GM23338 (cell line): ENCODE measurements around the gene PGS1. TPM values are rescaled to one million over a fixed set of nuclear protein-coding genes. Genes with fewer than 3 reads are reported as not detected.

Experiments used
- ATAC-seq: fragments of 200-7000 bp; cut with Tn5 transposase; 3 replicates; pipeline ENCODE4 v1.9.1; 2020
- DNase-seq: peaks from one replicate; pipeline ENCODE4 v3.0.0-alpha.2; 2015; ENCODE audit warnings: low spot score
- H2AFZ ChIP-seq: fragments of 200-600 bp; sonication (generic); 2 replicates; pipeline ENCODE4 v1.8.0; 2016; ENCODE audit warnings: antibody characterized with exemption, mild to moderate bottlenecking, moderate library complexity
- H3F3A ChIP-seq: fragments of 200-600 bp; sonication (generic); replicated peaks from 2 replicates; pipeline ENCODE4 v1.8.0; 2017; ENCODE audit warnings: antibody characterized with exemption, mixed run types, low read depth
- H3K27ac ChIP-seq: fragments of 200-600 bp; sonication (generic); 2 replicates; pipeline ENCODE4 v1.6.1; 2016; ENCODE audit warnings: low read depth
- H3K27me3 ChIP-seq: fragments of 200-600 bp; sonication (generic); 2 replicates; pipeline ENCODE4 v1.8.0; 2016; ENCODE audit warnings: mild to moderate bottlenecking, mixed run types, moderate library complexity; ENCODE audit not compliant: insufficient read depth
- H3K36me3 ChIP-seq: fragments of 200-600 bp; sonication (generic); 2 replicates; pipeline ENCODE4 v1.8.0; 2016; ENCODE audit warnings: mild to moderate bottlenecking; ENCODE audit not compliant: insufficient read depth
- H3K4me1 ChIP-seq: fragments of 200-600 bp; sonication (generic); 2 replicates; pipeline ENCODE4 v1.8.0; 2016; ENCODE audit warnings: mild to moderate bottlenecking, moderate library complexity; ENCODE audit not compliant: insufficient read depth
- H3K4me2 ChIP-seq: fragments of 200-600 bp; sonication (generic); 2 replicates; pipeline ENCODE4 v1.7.1; 2017; ENCODE audit warnings: mixed run types
- H3K4me3 ChIP-seq: fragments of 200-600 bp; sonication (generic); 2 replicates; pipeline ENCODE4 v1.6.1; 2016; ENCODE audit warnings: mixed run types
- H3K79me2 ChIP-seq: fragments of 200-600 bp; sonication (generic); replicated peaks from 2 replicates; pipeline ENCODE4 v1.8.0; 2017; ENCODE audit warnings: mild to moderate bottlenecking; ENCODE audit not compliant: insufficient read depth
- H3K9me2 ChIP-seq: fragments of 200-600 bp; sonication (generic); 2 replicates; pipeline ENCODE4 v1.8.0; 2017; ENCODE audit not compliant: insufficient read depth
- H4K20me1 ChIP-seq: fragments of 200-600 bp; sonication (generic); replicated peaks from 2 replicates; pipeline ENCODE4 v1.8.0; 2017; ENCODE audit warnings: mild to moderate bottlenecking; ENCODE audit not compliant: insufficient read depth
- H3K27ac Mint-ChIP-seq: 2 replicates; pipeline ENCODE4 v1.8.0; 2020; ENCODE audit warnings: inconsistent platforms, mild to moderate bottlenecking, moderate library complexity, mixed read lengths
- H3K27me3 Mint-ChIP-seq: 3 replicates; pipeline ENCODE4 v1.8.0; 2022; ENCODE audit warnings: low read depth, mild to moderate bottlenecking, moderate library complexity, mixed read lengths, inconsistent platforms; ENCODE audit not compliant: insufficient read depth, poor library complexity
- H3K36me3 Mint-ChIP-seq: 3 replicates; pipeline ENCODE4 v1.8.0; 2021; ENCODE audit warnings: low read depth, mild to moderate bottlenecking, inconsistent platforms, moderate library complexity, mixed read lengths
- H3K4me1 Mint-ChIP-seq: 3 replicates; pipeline ENCODE4 v1.8.0; 2020; ENCODE audit warnings: mild to moderate bottlenecking, inconsistent platforms, mixed read lengths
- H3K4me3 Mint-ChIP-seq: 3 replicates; pipeline ENCODE4 v1.8.0; 2021; ENCODE audit warnings: moderate library complexity, mild to moderate bottlenecking, inconsistent platforms, mixed read lengths
- H3K9me3 Mint-ChIP-seq: 3 replicates; pipeline ENCODE4 v1.8.0; 2020; ENCODE audit warnings: moderate library complexity, mild to moderate bottlenecking, inconsistent platforms, mixed read lengths
- CREB1 ChIP-seq: fragments of 250-450 bp; sonication (Bioruptor Pico); IDR thresholded peaks from 2 replicates; pipeline ENCODE4 v1.5.0; 2020; ENCODE audit warnings: low read depth, mild to moderate bottlenecking, moderate library complexity
- EZH2 ChIP-seq: fragments of 200-600 bp; sonication (generic); IDR thresholded peaks from one replicate; pipeline ENCODE4 v1.8.0; 2017; ENCODE audit warnings: antibody characterized with exemption, mild to moderate bottlenecking, low read depth; ENCODE audit not compliant: unreplicated experiment
- EZH2phosphoT487 ChIP-seq: fragments of 200-600 bp; sonication (generic); IDR thresholded peaks from one replicate; pipeline ENCODE4 v1.8.1; 2018; ENCODE audit warnings: antibody characterized with exemption; ENCODE audit not compliant: unreplicated experiment
- JUNB ChIP-seq: IDR thresholded peaks from one replicate; pipeline ENCODE4 v1.6.1; 2016; ENCODE audit warnings: antibody characterized with exemption; ENCODE audit not compliant: unreplicated experiment
- NANOG ChIP-seq: IDR thresholded peaks from 2 replicates; pipeline ENCODE4 v1.6.1; 2016; ENCODE audit warnings: antibody characterized with exemption, borderline replicate concordance
- POLR2AphosphoS5 ChIP-seq: IDR thresholded peaks from 2 replicates; pipeline ENCODE4 v1.6.1; 2016; ENCODE audit warnings: antibody characterized with exemption, low read depth
- STAT1 ChIP-seq: IDR thresholded peaks from one replicate; pipeline ENCODE4 v1.6.1; 2016; ENCODE audit warnings: antibody characterized with exemption; ENCODE audit not compliant: unreplicated experiment
- ZNF114 ChIP-seq: fragments of 250-450 bp; sonication (Bioruptor Pico); IDR thresholded peaks from 2 replicates; pipeline ENCODE4 v1.5.0; 2020; ENCODE audit warnings: mild to moderate bottlenecking, moderate library complexity
- ZNF331 ChIP-seq: fragments of 250-450 bp; sonication (Bioruptor Pico); IDR thresholded peaks from 2 replicates; pipeline ENCODE4 v1.5.0; 2020; ENCODE audit warnings: low read depth, mild to moderate bottlenecking, moderate library complexity
- polyA plus RNA-seq: library from polyadenylated mRNA; unstranded; fragments of >200 nt; fragmentation: Nextera tagmentation; extraction: Ambion mirVana; gene quantifications from 2 replicates; pipeline ENCODE4 v1.2.1, GENCODE V29; 2016
- total RNA-seq: library from RNA; depleted of rRNA; stranded (reverse); fragments of >200 nt; shearing (Covaris generic); gene quantifications from 2 replicates; pipeline ENCODE4 v1.2.3, GENCODE V29; 2014
- TF ChIP-seq, protein P1 (sequence below), 2 experiments: fragments of 200-600 bp in 1 of 2; sonication (generic) in 1 of 2; conservative IDR thresholded peaks; 2 replicates each; pipeline versions ENCODE4 v1.5.1 to v1.6.1; 2016 to 2017; ENCODE audit warnings: antibody characterized with exemption in 2 of 2, low read depth in 2 of 2, mild to moderate bottlenecking in 2 of 2, moderate library complexity in 1 of 2
- TF ChIP-seq, protein P2 (sequence below): IDR thresholded peaks from 2 replicates; pipeline ENCODE4 v1.6.1; 2016; ENCODE audit warnings: antibody characterized with exemption
- TF ChIP-seq, protein P3 (sequence below): IDR thresholded peaks from one replicate; pipeline ENCODE4 v1.6.1; 2018; ENCODE audit warnings: antibody characterized with exemption; ENCODE audit not compliant: unreplicated experiment

Gene PGS1
- total and polyA plus RNA-seq, 2 experiments from 2014 or later = 43.9 to 67.1 TPM

DNA sequence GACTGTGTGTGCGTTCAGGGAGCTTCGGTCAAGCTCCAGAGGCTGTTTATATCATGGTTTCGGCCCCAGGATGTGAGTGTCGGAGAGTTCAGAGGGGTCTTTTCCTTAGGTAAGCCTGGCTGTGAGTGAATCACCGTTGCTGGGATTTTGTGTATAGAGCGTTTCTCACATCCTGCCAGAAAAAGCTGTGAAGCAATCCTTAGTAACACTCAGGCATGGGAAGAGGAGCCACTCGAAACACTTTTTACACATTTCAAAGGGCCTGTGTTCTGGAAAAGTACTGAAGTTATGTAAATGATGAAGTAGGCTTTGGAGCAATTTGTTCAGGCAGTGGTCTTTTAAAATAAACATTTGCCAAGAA is 662 bp downstream of the PGS1 start (continued):
- TF ChIP-seq EZH2 = no peak
- no peak for TF ChIP-seq NANOG
- TF ChIP-seq, protein P1, sequence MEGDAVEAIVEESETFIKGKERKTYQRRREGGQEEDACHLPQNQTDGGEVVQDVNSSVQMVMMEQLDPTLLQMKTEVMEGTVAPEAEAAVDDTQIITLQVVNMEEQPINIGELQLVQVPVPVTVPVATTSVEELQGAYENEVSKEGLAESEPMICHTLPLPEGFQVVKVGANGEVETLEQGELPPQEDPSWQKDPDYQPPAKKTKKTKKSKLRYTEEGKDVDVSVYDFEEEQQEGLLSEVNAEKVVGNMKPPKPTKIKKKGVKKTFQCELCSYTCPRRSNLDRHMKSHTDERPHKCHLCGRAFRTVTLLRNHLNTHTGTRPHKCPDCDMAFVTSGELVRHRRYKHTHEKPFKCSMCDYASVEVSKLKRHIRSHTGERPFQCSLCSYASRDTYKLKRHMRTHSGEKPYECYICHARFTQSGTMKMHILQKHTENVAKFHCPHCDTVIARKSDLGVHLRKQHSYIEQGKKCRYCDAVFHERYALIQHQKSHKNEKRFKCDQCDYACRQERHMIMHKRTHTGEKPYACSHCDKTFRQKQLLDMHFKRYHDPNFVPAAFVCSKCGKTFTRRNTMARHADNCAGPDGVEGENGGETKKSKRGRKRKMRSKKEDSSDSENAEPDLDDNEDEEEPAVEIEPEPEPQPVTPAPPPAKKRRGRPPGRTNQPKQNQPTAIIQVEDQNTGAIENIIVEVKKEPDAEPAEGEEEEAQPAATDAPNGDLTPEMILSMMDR (conservative IDR thresholded peaks at IDR 0.05; ENCODE audit: low read depth in 2 of 2) = no peak
- no peak for TF ChIP-seq POLR2AphosphoS5
- TF ChIP-seq EZH2phosphoT487 = no peak

DNA sequence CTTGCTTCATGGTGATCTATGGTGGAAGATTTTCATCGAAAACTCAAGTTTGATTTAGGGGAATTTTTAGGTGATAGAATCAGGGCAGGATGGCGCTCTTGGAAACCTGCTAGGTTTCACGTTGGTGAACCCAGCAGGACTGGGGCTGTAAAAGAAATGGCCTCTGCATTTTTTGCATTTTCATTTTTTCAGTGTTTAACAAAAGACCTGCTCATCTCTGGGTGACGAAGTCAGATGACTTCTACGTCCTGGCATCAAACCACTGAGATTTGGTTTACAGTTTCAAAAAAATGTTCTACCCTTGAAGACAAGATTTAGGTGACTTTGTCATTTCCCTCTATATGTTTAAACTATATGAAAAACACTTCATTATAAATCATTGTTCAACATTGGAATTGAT is 1.9 kb downstream of the PGS1 start:
- Histone ChIP-seq H3F3A (peaks cover 24% of the 10 kb centered on the region), H2AFZ (no peak overlapping the region), H3K9me2 (no peaks in the 10 kb centered on the region), H3K4me3 (peak overlapping the region; percentile 100; the same call in 1 of the 2 replicates), H4K20me1 (peaks cover 57% of the 10 kb centered on the region), H3K27me3 (no peaks in the 10 kb centered on the region), H3K4me1 (peaks cover 59% of the 10 kb centered on the region), H3K27ac (peak overlapping the region; percentile 85), H3K79me2 (peaks cover 68% of the 10 kb centered on the region), H3K36me3 (no peaks in the 10 kb centered on the region; the same call in 1 of the 2 replicates), H3K4me2 (peak overlapping the region; percentile 90; the same call in 1 of the 2 replicates)
- Mint-ChIP-seq H3K9me3 (no peaks in the 10 kb centered on the region), H3K27me3 (peaks cover 5% of the 10 kb centered on the region), H3K4me1 (peaks cover 63% of the 10 kb centered on the region), H3K27ac (peak overlapping the region; percentile 24; the same call in 1 of the 2 replicates), H3K36me3 (peaks cover 16% of the 10 kb centered on the region), H3K4me3 (peak overlapping the region; percentile 99)
- DNase-seq (no peak), ATAC-seq (no peak)
- TF ChIP-seq ZNF331 (no peak), ZNF114 (no peak), CREB1 (CRISPR knock-in tag) (no peak), POLR2AphosphoS5 (no peak), STAT1 (no peak), EZH2phosphoT487 (no peak), JUNB (no peak), EZH2 (no peak), NANOG (no peak)
- TF ChIP-seq, protein P1 (conservative IDR thresholded peaks at IDR 0.05; ENCODE audit: low read depth in 2 of 2) = no peak
- TF ChIP-seq, protein P2, sequence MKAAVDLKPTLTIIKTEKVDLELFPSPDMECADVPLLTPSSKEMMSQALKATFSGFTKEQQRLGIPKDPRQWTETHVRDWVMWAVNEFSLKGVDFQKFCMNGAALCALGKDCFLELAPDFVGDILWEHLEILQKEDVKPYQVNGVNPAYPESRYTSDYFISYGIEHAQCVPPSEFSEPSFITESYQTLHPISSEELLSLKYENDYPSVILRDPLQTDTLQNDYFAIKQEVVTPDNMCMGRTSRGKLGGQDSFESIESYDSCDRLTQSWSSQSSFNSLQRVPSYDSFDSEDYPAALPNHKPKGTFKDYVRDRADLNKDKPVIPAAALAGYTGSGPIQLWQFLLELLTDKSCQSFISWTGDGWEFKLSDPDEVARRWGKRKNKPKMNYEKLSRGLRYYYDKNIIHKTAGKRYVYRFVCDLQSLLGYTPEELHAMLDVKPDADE = no peak
- TF ChIP-seq, protein P3, sequence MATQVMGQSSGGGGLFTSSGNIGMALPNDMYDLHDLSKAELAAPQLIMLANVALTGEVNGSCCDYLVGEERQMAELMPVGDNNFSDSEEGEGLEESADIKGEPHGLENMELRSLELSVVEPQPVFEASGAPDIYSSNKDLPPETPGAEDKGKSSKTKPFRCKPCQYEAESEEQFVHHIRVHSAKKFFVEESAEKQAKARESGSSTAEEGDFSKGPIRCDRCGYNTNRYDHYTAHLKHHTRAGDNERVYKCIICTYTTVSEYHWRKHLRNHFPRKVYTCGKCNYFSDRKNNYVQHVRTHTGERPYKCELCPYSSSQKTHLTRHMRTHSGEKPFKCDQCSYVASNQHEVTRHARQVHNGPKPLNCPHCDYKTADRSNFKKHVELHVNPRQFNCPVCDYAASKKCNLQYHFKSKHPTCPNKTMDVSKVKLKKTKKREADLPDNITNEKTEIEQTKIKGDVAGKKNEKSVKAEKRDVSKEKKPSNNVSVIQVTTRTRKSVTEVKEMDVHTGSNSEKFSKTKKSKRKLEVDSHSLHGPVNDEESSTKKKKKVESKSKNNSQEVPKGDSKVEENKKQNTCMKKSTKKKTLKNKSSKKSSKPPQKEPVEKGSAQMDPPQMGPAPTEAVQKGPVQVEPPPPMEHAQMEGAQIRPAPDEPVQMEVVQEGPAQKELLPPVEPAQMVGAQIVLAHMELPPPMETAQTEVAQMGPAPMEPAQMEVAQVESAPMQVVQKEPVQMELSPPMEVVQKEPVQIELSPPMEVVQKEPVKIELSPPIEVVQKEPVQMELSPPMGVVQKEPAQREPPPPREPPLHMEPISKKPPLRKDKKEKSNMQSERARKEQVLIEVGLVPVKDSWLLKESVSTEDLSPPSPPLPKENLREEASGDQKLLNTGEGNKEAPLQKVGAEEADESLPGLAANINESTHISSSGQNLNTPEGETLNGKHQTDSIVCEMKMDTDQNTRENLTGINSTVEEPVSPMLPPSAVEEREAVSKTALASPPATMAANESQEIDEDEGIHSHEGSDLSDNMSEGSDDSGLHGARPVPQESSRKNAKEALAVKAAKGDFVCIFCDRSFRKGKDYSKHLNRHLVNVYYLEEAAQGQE = no peak
